ENCODE data around the gene BTNL2. TPM values are rescaled to one million over a fixed set of nuclear protein-coding genes. Genes with fewer than 3 reads are reported as not detected.
"Not testable (repeated sequence)": the region's sequence is repeated elsewhere in the genome, so short reads cannot be mapped to it uniquely, and the experiment has no call there.

Gene BTNL2
- total and polyA plus RNA-seq, 9 of the 15 experiments (the other 6 are each of a cell fraction or from before 2014, with no cell fraction given), result not detected

- H4K20me1 ChIP-seq (replicated peaks; ENCODE audit: control insufficient read depth, insufficient read depth, low read length); H3K4me2 ChIP-seq (ENCODE audit: insufficient read depth, low read length); H3K79me2 ChIP-seq (ENCODE audit: control insufficient read depth, insufficient read depth, low read length); in situ Hi-C loops (cut with MboI); BruUV-seq (replicated peaks); POLR2A ChIA-PET; ATAC-seq; H3K4me1 ChIP-seq (replicated peaks in 1 of 2; ENCODE audit: control insufficient read depth in 2 of 2, insufficient read depth in 2 of 2, low read length in 2 of 2); DNase-seq (ENCODE audit: extremely low read depth in 1 of 4, low spot score in 3 of 4); H3K4me3 ChIP-seq; CTCF ChIA-PET (ENCODE audit: low intra/inter-chr PET ratio); H3K36me3 ChIP-seq (ENCODE audit: control insufficient read depth, insufficient read depth, low read length); intact Hi-C loops (cut with micrococcal nuclease); H3K27ac ChIP-seq (ENCODE audit: extremely low read depth, low read depth, low read length); H3K9me1 ChIP-seq (ENCODE audit: control insufficient read depth, insufficient read depth, low read length); H2AFZ ChIP-seq (ENCODE audit: low read depth, low read length); H3K9me3 ChIP-seq (replicated peaks; ENCODE audit: control insufficient read depth, insufficient read depth, low read depth, low read length); FAIRE-seq; H3K27me3 ChIP-seq (ENCODE audit: control insufficient read depth in 2 of 2, insufficient read depth in 2 of 2, low read length in 2 of 2); H3K9ac ChIP-seq (ENCODE audit: insufficient read depth in 1 of 2, low read depth in 2 of 2, low read length in 2 of 2): not testable (repeated sequence)
- 0% methylated on average over 6 of the region's 8 CpGs for WGBS (ENCODE audit: insufficient coverage, low coverage, missing lambda C conversion rate)
- TF ChIP-seq RBM25 (IDR thresholded peaks at IDR 0.05; ENCODE audit: low read depth, low read length, severe bottlenecking) (peak; percentile 21), ZNF146 (CRISPR knock-in tag; IDR thresholded peaks at IDR 0.05; ENCODE audit: unreplicated experiment) (peak; percentile 69)
Measured at GRCh38 chr6:32358548-32358947, 48.4 kb downstream of the BTNL2 start.

DNA sequence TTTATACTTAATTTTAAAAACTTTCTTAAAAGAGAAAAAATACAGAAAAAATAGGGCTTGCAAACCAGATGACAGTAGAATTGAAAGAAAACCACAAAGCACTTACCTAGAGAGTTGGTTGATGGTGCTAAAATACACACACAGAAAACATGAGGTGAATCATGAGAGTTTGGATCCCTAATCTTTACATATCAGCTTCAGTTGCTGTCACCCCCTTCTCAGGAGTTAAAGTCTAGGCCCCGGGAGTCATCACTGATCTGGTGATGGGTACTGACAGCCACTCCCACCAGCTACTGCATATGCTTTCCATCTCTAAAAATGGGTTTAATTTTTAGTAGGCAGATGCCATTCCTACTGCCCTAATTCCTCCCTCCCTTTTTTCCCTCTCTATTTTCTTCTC lies 52.0 kb downstream of the BTNL2 start:
- ATAC-seq (no peak), FAIRE-seq (no peak), DNase-seq (ENCODE audit: extremely low read depth in 1 of 4, low spot score in 3 of 4) (no peak)
- TF ChIP-seq, protein P1, sequence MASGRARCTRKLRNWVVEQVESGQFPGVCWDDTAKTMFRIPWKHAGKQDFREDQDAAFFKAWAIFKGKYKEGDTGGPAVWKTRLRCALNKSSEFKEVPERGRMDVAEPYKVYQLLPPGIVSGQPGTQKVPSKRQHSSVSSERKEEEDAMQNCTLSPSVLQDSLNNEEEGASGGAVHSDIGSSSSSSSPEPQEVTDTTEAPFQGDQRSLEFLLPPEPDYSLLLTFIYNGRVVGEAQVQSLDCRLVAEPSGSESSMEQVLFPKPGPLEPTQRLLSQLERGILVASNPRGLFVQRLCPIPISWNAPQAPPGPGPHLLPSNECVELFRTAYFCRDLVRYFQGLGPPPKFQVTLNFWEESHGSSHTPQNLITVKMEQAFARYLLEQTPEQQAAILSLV (tag; IDR thresholded peaks at IDR 0.05), result no peak
- TF ChIP-seq TCF7 (IDR thresholded peaks at IDR 0.05; ENCODE audit: borderline replicate concordance), result no peak
- TF ChIP-seq MTA2 (IDR thresholded peaks at IDR 0.05; ENCODE audit: low read depth), result no peak
- BruUV-seq (replicated peaks), result no TSS peak
- Histone ChIP-seq H3K9me3 (replicated peaks; ENCODE audit: control insufficient read depth, insufficient read depth, low read depth, low read length) (no peaks in the 10 kb centered on the region), H3K4me2 (ENCODE audit: insufficient read depth, low read length) (no peak overlapping the region), H3K27ac (ENCODE audit: extremely low read depth, low read depth, low read length) (no peak overlapping the region), H4K20me1 (replicated peaks; ENCODE audit: control insufficient read depth, insufficient read depth, low read length) (no peaks in the 10 kb centered on the region), H3K9me1 (ENCODE audit: control insufficient read depth, insufficient read depth, low read length) (no peaks in the 10 kb centered on the region), H3K4me1 (replicated peaks in 1 of 2; ENCODE audit: control insufficient read depth in 2 of 2, insufficient read depth in 2 of 2, low read length in 2 of 2) (no peaks in the 10 kb centered on the region), H3K79me2 (ENCODE audit: control insufficient read depth, insufficient read depth, low read length) (no peaks in the 10 kb centered on the region), H2AFZ (ENCODE audit: low read depth, low read length) (no peak overlapping the region), H3K9ac (ENCODE audit: insufficient read depth in 1 of 2, low read depth in 2 of 2, low read length in 2 of 2) (no peak overlapping the region), H3K27me3 (ENCODE audit: control insufficient read depth in 2 of 2, insufficient read depth in 2 of 2, low read length in 2 of 2) (0 out of 5 replicates have a peak, but pooled peaks cover 0 to 2% of the 10 kb centered on the region in 2 experiments), H3K36me3 (ENCODE audit: control insufficient read depth, insufficient read depth, low read length) (no peaks in the 10 kb centered on the region), H3K4me3 (no peak overlapping the region)
- WGBS (ENCODE audit: insufficient coverage, low coverage, missing lambda C conversion rate), result 0% methylated on average over 1 of the region's 1 CpG
- ChIA-PET CTCF (ENCODE audit: low intra/inter-chr PET ratio) (no interaction called here), POLR2A (interaction anchor here (0.6 kb wide), 1 partner anchor 754 kb away, joined by 4 read pairs; no protein-coding TSS in a partner anchor)
- intact Hi-C loops (cut with micrococcal nuclease) (no loop called here), in situ Hi-C loops (cut with MboI) (no loop called here)
